ENCODE measurements around the gene AHDC1.
"Not testable (repeated sequence)": the region's sequence is repeated elsewhere in the genome, so short reads cannot be mapped to it uniquely, and the experiment has no call there.

The AHDC1 gene

GRCh38 chr1:27518808-27519207 lies 85.1 kb downstream of the AHDC1 start:
- no peak for DNase-seq (ENCODE audit: low read depth, low spot score)

DNA sequence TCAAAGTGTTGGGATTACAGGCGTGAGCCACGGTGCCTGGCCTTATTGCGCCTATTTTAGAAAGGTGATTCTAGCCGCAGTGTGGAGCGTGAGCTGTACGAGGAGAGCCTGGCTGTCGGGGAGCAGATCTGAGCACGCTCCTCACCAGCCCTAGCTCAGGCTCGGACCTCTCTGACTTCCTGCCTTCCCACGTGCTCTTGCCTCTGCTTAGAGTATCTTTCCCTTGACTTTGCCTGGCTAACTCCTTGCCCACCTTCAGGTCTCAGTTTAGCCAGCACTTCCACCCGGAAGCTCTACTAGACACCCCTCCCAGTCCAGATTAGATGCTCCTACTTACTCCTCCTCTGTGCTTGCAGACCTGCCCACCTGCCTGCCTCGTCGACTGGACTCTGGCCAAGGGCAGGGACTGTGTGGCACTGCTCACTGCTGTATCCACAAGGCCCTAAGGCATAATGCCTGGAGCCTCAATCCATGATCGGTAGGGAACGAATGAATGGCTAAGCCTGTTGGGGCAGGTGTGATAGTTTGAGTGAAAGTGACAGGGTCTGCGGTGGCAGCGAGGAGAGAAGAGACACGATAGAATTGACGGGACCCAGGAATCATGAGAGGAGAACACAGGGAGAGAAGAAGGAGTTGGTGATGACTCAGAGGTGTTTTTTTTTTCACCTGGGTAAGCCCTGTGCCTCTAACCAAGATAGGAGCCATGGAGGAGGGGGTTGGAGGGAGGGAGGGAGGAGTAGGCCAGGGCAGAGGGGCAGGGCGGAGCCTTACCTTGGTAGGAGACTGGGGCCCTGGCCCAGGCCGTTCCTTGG lies 85.8 kb downstream of the AHDC1 start:
- no peak for DNase-seq (ENCODE audit: low read depth, low spot score)

DNA sequence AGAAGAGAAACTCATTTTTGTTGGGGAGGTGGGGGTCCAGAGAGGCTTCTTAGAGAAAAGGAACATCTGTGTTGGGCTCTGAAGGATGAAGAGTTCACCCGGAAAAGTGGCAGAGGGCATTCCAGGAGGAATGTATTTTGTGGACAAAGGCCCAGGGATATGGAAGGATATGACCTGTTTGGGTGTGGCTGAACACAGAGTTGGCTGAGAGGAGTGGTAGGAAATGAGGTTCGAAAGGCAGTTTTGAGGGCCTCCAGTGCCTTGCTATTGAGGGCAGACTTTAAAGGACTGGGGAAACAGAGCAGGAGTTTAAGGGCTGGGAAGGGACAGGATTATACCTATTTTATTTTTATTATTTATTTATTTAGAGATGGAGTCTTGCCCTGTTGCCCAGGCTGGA lies 86.6 kb downstream of the AHDC1 start:
- no peak for DNase-seq (ENCODE audit: low read depth, low spot score)

GRCh38 chr1:27515626-27516025 lies 88.3 kb downstream of the AHDC1 start:
- DNase-seq (ENCODE audit: low read depth, low spot score): no peak

GRCh38 chr1:27513958-27514357 lies 90.0 kb downstream of the AHDC1 start:
- no peak for DNase-seq (ENCODE audit: low read depth, low spot score)

DNA sequence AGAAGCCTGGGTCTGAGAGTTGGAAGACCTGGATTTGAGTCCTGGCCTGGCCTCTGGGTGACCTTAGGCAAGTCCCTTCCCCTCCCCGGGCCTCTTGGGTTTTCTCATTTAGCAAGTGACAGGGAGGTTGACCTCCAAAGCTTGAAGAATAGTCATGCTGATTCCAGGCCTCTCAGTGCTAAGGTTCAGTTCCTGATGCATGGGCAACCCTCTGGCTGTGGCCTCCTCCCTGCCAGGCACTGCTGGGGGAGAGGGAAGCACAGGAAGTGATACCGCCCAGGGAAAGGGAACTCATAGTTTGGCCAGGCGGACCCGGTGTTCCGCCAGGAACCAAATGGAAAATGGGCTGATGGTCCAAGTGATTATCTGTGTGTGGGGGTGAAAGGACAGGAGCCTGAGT lies 90.4 kb downstream of the AHDC1 start:
- DNase-seq (ENCODE audit: low read depth, low spot score): no peak

GRCh38 chr1:27509127-27510080 lies 94.5 kb downstream of the AHDC1 start:
- DNase-seq (ENCODE audit: low read depth, low spot score): no peak

GRCh38 chr1:27507960-27508665 lies 95.8 kb downstream of the AHDC1 start:
- no peak for DNase-seq (ENCODE audit: low read depth, low spot score)

DNA sequence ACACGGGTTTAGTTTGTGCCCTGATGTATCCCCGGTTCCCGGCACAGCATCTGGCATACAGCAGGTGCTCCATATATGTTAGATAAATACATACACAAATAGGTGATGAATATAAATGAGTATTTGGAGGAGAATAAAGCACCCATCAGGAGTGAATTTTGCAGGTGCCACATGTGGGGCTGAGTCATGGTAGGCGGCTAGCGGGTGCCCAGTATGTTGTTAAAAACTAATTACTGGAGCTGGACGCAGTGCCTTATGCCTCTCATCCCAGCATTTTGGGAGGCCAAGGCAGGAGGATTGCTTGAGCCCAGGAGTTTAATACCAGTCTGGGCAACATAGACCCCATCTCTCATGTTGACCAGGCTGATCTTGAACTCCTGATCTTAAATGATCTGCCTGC lies 97.2 kb downstream of the AHDC1 start:
- no peak for DNase-seq (ENCODE audit: low read depth, low spot score)

DNA sequence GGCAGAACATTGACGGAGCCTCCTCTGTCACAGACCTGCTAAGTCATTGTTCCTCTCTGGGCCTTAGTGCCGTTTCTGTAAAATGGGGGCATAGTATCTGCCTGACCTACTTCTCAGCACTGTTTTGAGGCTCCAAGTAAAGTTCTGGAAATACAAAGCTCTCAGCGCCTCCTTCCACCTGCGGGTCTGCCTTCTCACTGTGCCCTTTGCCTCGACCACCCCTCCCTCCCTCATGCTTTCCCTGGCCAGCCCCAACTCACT lies 98.6 kb downstream of the AHDC1 start:
- DNase-seq (ENCODE audit: low read depth, low spot score): no peak

DNA sequence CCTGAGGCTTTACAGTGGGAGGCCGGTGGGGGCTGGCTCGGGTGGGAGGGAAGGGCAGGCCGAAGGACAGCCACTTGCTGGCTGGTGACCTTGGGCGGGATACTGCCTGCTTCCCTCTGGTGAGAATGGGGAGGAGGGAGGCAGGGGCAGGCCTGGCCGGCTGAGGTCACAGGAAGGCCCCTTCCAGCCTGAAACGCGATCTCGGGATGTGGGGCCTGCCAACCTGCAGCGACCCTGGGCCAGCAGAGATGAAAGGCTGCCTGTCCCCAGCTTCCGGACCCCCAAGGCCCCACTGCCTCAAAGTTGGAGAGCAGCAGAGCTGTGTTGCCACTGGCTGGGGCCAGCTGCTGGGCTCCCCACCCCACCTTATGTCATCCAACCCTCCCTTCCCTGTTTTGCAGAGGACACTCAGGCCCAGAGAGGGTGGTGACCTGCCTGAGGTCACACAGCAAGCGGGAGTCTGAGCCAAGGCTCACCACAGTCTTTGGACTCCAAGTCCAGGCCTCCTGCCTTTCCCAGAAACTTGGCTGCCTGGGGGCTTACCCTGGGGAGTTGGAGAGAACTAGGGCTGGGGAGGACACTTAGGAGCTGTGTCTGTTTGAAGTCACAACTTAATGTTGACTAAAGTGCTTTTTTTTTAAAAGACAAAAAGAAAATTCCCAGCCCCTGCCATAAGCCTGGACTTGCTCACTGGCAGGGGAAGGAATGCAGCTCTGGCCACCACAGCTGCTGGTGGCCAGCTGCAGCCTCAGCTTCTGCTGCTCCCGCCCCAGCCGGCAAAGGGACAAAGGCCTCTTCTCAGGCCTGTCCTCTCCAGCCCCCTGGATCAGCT lies 99.1 kb downstream of the AHDC1 start:
- DNase-seq (ENCODE audit: low read depth, low spot score): no peak

- no peak for DNase-seq (ENCODE audit: low read depth, low spot score)
These were observed 99.9 kb downstream of the AHDC1 start for GRCh38 chr1:27503844-27504587.

GRCh38 chr1:27503033-27503432 lies 100.9 kb downstream of the AHDC1 start:
- DNase-seq (ENCODE audit: low read depth, low spot score): no peak

GRCh38 chr1:27501159-27501558 lies 102.8 kb downstream of the AHDC1 start:
- not testable (repeated sequence) for DNase-seq (ENCODE audit: low read depth, low spot score)

DNA sequence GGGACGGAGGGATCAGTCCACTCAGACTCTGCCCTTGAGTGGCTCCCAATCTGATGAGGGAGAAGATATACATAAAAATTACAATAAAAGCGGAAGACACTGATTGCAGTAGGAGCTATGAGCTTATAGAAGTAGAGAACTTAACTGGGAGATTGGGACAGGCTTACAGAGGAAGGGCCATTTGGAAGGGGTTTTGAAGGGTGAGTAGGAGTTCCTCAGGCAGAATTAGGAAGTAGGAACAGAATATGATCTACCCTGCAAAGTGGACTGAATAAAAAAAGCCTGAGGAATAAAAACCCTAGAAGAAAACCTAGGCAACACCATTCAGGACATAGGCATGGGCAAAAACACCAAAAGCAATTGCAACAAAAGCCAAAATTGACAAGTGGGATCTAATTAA lies 104.8 kb downstream of the AHDC1 start:
- DNase-seq (ENCODE audit: low read depth, low spot score): no peak

DNA sequence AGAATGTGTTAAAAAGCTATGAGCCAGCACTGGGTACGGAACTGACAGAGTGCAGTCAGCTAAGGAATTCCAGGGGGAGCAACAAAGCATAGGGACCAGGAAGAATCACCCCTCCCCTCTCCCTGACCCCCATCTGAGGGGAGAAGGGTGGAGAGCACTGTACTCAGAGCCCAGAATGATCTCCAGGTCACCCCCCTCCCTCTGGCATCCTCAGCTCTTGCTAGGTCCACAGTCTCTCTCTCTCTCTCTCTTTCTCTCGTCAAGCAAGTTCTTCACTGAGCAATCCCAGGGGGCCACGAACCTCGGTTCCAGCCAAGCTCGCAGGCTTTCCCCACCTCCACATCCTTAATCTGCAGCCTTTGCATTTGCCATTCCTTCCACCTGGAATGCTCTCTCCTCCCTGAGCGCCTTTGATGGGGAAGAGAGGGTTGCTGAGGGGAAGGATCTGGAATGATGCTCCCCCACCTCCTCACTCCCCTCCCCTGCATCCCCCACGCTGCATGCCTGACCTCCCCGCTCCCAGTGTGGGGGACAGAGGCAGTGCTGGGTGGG lies 107.3 kb downstream of the AHDC1 start:
- DNase-seq (ENCODE audit: low read depth, low spot score): no peak

DNA sequence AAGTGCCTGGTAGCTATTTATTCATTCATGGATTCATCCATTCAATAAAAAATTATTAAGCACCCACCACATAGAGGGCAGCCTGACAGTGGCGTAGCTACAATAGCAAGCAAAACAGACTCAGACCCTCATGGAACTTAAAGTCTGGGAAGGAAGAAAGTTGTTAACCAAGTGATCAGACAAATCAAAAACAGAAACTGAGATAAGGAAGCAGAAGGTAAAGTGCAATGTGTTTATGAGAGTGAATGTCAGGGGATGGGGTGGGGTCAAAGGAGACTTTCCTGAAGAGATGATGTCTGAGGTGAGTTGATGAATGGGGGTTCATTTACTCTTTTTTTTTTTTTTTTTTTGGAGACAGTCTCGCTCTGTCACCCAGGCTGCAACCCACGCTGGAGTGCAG lies 111.1 kb downstream of the AHDC1 start:
- DNase-seq (ENCODE audit: low read depth, low spot score): no peak

DNA sequence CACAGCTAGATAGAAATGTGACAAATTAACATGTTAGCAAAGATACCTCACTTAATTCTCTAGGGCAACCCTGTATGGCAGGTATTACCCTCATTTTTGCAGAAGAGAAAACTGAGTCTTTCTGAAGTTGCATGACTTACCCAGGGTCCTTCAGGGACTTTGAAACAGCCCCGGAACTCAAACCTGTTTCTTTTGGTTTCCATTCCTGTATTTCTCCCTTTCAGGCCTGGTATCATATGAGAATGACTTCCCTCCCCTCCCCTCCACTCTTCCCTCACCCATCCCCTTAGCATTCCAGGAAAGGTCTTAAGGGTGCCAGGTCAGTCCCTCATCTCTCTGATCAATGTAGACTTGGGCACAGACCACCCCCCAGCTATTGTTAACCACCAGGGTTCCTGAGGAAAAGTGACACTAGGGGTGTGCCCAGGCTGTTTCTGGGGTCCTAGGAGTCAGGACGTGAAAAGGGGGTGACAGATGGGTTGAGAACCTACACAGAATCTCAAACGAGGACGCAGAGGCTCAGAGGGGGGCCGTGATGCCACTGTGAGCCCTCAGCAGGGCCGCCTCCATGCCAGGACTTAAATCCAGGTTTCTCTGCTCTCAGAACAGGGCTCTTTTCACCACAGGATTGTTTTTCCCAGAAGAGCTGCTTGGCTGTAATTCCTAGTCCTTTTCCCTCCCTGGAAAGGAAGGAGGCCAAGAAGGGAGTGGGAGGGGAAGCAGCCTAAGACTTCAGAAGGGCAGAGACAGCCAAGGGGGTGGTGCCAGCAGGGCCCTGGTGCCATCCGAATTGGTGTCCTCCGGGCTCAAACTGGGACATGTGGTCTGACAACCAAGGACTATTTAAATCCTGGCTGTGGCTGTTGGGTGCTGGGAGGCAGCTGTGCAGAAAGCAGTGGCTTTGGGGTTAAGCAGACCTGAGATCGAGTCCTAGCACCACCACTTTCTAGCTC lies 111.9 kb downstream of the AHDC1 start:
- DNase-seq (ENCODE audit: low read depth, low spot score): no peak
